IMR-90 (cell line): Measurements from ENCODE around the gene STX5. TPM values are rescaled to one million over a fixed set of nuclear protein-coding genes. Genes with fewer than 3 reads are reported as not detected.
"Not testable (repeated sequence)": the region's sequence is repeated elsewhere in the genome, so short reads cannot be mapped to it uniquely, and the experiment has no call there.

Source experiments
- ATAC-seq: fragments of 200-7000 bp; cut with Tn5 transposase; 2 replicates; pipeline ENCODE4 v1.9.1; 2020; ENCODE audit warnings: low read depth, mild to moderate bottlenecking, moderate library complexity
- BruUV-seq: library from RNA; stranded (reverse); fragments of 400-500 nt; replicated peaks from 2 replicates; lab custom pipeline; 2021; lab: Mats Ljungman, UMichigan
- CTCF ChIA-PET: fragments of 300-600 bp; formaldehyde crosslinking; extraction: SDS; loops from one replicate; lab custom pipeline; 2021; ENCODE audit warnings: antibody characterized with exemption; lab: Yijun Ruan, JAX
- POLR2A ChIA-PET: fragments of 300-600 bp; sonication (Branson Sonifier 250); formaldehyde crosslinking; loops from one replicate; lab custom pipeline; 2022; ENCODE audit warnings: antibody characterized with exemption; ENCODE audit not compliant: unreplicated experiment; lab: Charles Lee
- DNase-seq: peaks from one replicate; pipeline ENCODE4 v3.0.0; 2013
- H2AFZ ChIP-seq: replicated peaks from 2 replicates; pipeline ENCODE3; 2013; ENCODE audit warnings: low read length, mild to moderate bottlenecking; ENCODE audit not compliant: poor library complexity
- H2AK5ac ChIP-seq: 2 replicates; pipeline ENCODE4 v1.6.1; 2013; ENCODE audit warnings: low read depth, low read length, inconsistent platforms
- H2AK9ac ChIP-seq: replicated peaks from 2 replicates; pipeline ENCODE3; 2013; ENCODE audit warnings: mild to moderate bottlenecking, low read depth, low read length, moderate library complexity; ENCODE audit not compliant: poor library complexity
- H2BK120ac ChIP-seq: 2 replicates; pipeline ENCODE4 v1.6.1; 2013; ENCODE audit warnings: low read depth, low read length, inconsistent platforms
- H2BK15ac ChIP-seq: 3 replicates; pipeline ENCODE4 v1.6.1; 2013; ENCODE audit warnings: low read depth, low read length, inconsistent platforms
- H2BK20ac ChIP-seq: 2 replicates; pipeline ENCODE4 v1.6.1; 2013; ENCODE audit warnings: low read depth, mild to moderate bottlenecking, inconsistent platforms, low read length, moderate library complexity
- H2BK5ac ChIP-seq: 2 replicates; pipeline ENCODE4 v1.6.1; 2013; ENCODE audit warnings: mild to moderate bottlenecking, low read depth, low read length, inconsistent platforms; ENCODE audit not compliant: poor library complexity, severe bottlenecking
- H3K14ac ChIP-seq: replicated peaks from 2 replicates; pipeline ENCODE4 v1.6.1; 2013; ENCODE audit warnings: low read depth, low read length, inconsistent platforms
- H3K18ac ChIP-seq: 2 replicates; pipeline ENCODE4 v1.6.1; 2013; ENCODE audit warnings: low read depth, low read length, control low read depth
- H3K23ac ChIP-seq: 2 replicates; pipeline ENCODE4 v1.6.1; 2013; ENCODE audit warnings: low read depth, low read length, inconsistent platforms
- H3K27ac ChIP-seq: 2 replicates; pipeline ENCODE4 v1.5.1; 2013; ENCODE audit warnings: mild to moderate bottlenecking, control low read depth, low read length; ENCODE audit not compliant: insufficient read depth
- H3K27me3 ChIP-seq: 2 replicates; pipeline ENCODE4 v1.6.1; 2013; ENCODE audit warnings: low read length; ENCODE audit not compliant: control insufficient read depth, insufficient read depth
- H3K36me3 ChIP-seq: 2 replicates; pipeline ENCODE4 v1.6.1; 2013; ENCODE audit warnings: low read length, mixed read lengths; ENCODE audit not compliant: control insufficient read depth, insufficient read depth
- H3K4ac ChIP-seq: 2 replicates; pipeline ENCODE4 v1.6.1; 2013; ENCODE audit warnings: low read depth, low read length, inconsistent platforms
- H3K4me1 ChIP-seq: 2 replicates; pipeline ENCODE4 v1.6.1; 2013; ENCODE audit warnings: low read length, mixed read lengths; ENCODE audit not compliant: control insufficient read depth, insufficient read depth
- H3K4me2 ChIP-seq: 2 replicates; pipeline ENCODE4 v1.6.1; 2013; ENCODE audit warnings: low read depth, mild to moderate bottlenecking, control low read depth, low read length, moderate library complexity
- H3K4me3 ChIP-seq: 2 replicates; pipeline ENCODE4 v1.5.1; 2013; ENCODE audit warnings: low read depth, mild to moderate bottlenecking, control low read depth, low read length, moderate library complexity; ENCODE audit not compliant: insufficient read depth
- H3K56ac ChIP-seq: 2 replicates; pipeline ENCODE4 v1.6.1; 2013; ENCODE audit warnings: low read length, inconsistent platforms; ENCODE audit not compliant: insufficient read depth; ENCODE audit errors: extremely low read depth
- H3K79me1 ChIP-seq, 2 experiments: 2 replicates each; pipeline ENCODE4 v1.6.1; 2013; ENCODE audit warnings: low read length in 2 of 2, inconsistent platforms in 1 of 2, low read depth in 1 of 2
- H3K9ac ChIP-seq: 2 replicates; pipeline ENCODE4 v1.6.1; 2013; ENCODE audit warnings: low read depth, low read length, control low read depth
- H3K9me1 ChIP-seq: 2 replicates; pipeline ENCODE4 v1.6.1; 2013; ENCODE audit warnings: low read length, inconsistent platforms; ENCODE audit not compliant: insufficient read depth
- H3K9me3 ChIP-seq: 2 replicates; pipeline ENCODE4 v1.6.1; 2013; ENCODE audit warnings: low read length; ENCODE audit not compliant: control insufficient read depth, insufficient read depth
- H4K20me1 ChIP-seq: 2 replicates; pipeline ENCODE4 v1.6.1; 2013; ENCODE audit warnings: low read length, inconsistent platforms; ENCODE audit not compliant: insufficient read depth
- H4K5ac ChIP-seq: 2 replicates; pipeline ENCODE4 v1.6.1; 2013; ENCODE audit warnings: mild to moderate bottlenecking, low read depth, low read length, control low read depth
- H4K8ac ChIP-seq, 2 experiments: 2 replicates each; pipeline ENCODE4 v1.6.1; 2013; ENCODE audit warnings: low read depth in 2 of 2, low read length in 2 of 2, control low read depth in 1 of 2, inconsistent platforms in 1 of 2
- H4K91ac ChIP-seq: 2 replicates; pipeline ENCODE4 v1.6.1; 2013; ENCODE audit warnings: low read depth, low read length, inconsistent platforms; ENCODE audit not compliant: insufficient read depth
- WGBS, 2 experiments: methylation state at CpG; one replicate each; pipeline versions ENCODE4 v1.1.5 to v1.1.7; 2013; ENCODE audit warnings: missing lambda C conversion rate in 2 of 2; ENCODE audit not compliant: insufficient read length in 1 of 2; ENCODE audit errors: extremely low coverage in 2 of 2; 5-methylcytosine and 5-hydroxymethylcytosine counted together
- dilution Hi-C: fragments of 300-500 bp; cut with HindIII; formaldehyde crosslinking; loops from one replicate; pipeline ENCODE4 v1.14.3; 2018; ENCODE audit warnings: low sequenced_read_pairs; ENCODE audit not compliant: unreplicated experiment
- in situ Hi-C: fragments of 300-500 bp; cut with MboI; formaldehyde crosslinking; loops from 3 replicates; pipeline ENCODE4 v1.14.3; 2019; ENCODE audit warnings: low sequenced_read_pairs, inconsistent platforms, mixed read lengths
- intact Hi-C: fragments of 100-400 bp; cut with micrococcal nuclease; formaldehyde crosslinking; loops from 2 replicates; pipeline ENCODE4 v1.10.0; 2022
- polyA plus RNA-seq, 3 experiments: library from polyadenylated mRNA; depleted of rRNA; stranded (reverse); fragments of >200 nt; gene quantifications; 2 replicates each; pipeline ENCODE4 v1.2.3, GENCODE V29; 2012; ENCODE audit warnings: low replicate concordance in 1 of 3
- total RNA-seq: library from RNA; depleted of rRNA; stranded (reverse); fragments of >200 nt; gene quantifications from 2 replicates; pipeline ENCODE4 v1.2.3, GENCODE V29; 2012

Gene STX5
- total and polyA plus RNA-seq, 2 of the 4 experiments (the other 2 are of a cell fraction): 43.1 to 49.5 TPM

DNA sequence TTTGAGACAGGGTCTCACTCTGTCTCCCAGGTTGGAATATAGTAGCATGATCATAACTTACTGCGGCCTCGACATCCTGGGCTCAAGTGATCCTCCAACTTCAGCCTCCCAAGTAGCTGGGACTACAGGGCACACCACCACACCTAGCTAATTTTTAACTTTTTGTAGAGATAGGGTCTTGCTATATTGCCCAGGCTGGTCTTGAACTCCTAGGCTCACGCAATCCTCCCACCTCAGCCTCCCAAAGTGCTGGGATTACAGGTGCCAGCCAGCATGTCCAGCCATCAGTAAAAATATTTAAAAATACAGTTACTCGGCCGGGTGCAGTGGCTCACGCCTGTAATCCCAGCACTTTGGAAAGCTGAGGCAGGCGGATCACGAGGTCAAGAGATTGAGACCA lies 3.7 kb downstream of the STX5 start:
- H3K9me1 ChIP-seq, H2BK120ac ChIP-seq, H3K4me2 ChIP-seq, H2AK9ac ChIP-seq, DNase-seq, H4K91ac ChIP-seq, in situ Hi-C loops, intact Hi-C loops, H4K5ac ChIP-seq, H3K27ac ChIP-seq, BruUV-seq, H3K27me3 ChIP-seq, CTCF ChIA-PET, H3K14ac ChIP-seq, H2AK5ac ChIP-seq, H3K9ac ChIP-seq, H3K4me1 ChIP-seq, H3K18ac ChIP-seq, H3K4me3 ChIP-seq, ATAC-seq, H2BK20ac ChIP-seq, H3K4ac ChIP-seq, H3K9me3 ChIP-seq, H4K8ac ChIP-seq, H3K23ac ChIP-seq, H3K56ac ChIP-seq, H2BK5ac ChIP-seq, dilution Hi-C loops, H2AFZ ChIP-seq, POLR2A ChIA-PET, H2BK15ac ChIP-seq: not testable (repeated sequence)
- Histone ChIP-seq H3K36me3 (peaks cover 40% of the 10 kb centered on the region), H3K79me1 (peaks cover 5 to 72% of the 10 kb centered on the region in 2 experiments), H4K20me1 (peaks cover 45% of the 10 kb centered on the region; the same call in 1 of the 2 replicates)
- WGBS, 2 experiments: 80% methylated on average over 1 of the region's 8 CpGs; no CpG with 5 or more reads in 1 of the 2 experiments
